ENCODE results near the gene BGN. TPM values are rescaled to one million over a fixed set of nuclear protein-coding genes. Genes with fewer than 3 reads are reported as not detected.

Gene BGN
- total and polyA plus RNA-seq, 10 of the 15 experiments (the other 5 are each of a cell fraction or from before 2014, with no cell fraction given), result 0.06 to 0.18 (median 0.12) TPM; not detected in 7

- no peaks in the 10 kb centered on the region for H3K79me2 ChIP-seq (ENCODE audit: control insufficient read depth, insufficient read depth, low read length)
- POLR2A ChIA-PET, result no interaction called here
- CTCF ChIA-PET, result interaction anchor here (0.8 to 3.0 kb wide), 2 partner anchors 10 to 91 kb away, joined by 3 to 11 read pairs; no protein-coding TSS in a partner anchor
- no peak for DNase-seq (ENCODE audit: low read depth, low spot score)
- no peak overlapping the region for H3K27ac ChIP-seq (ENCODE audit: control insufficient read depth, insufficient read depth)
- no peak overlapping the region for H3K9ac ChIP-seq (ENCODE audit: control insufficient read depth, insufficient read depth, low read length)
- RAD21 ChIA-PET (ENCODE audit: unreplicated experiment), result no interaction called here
- no peaks in the 10 kb centered on the region for H4K20me1 ChIP-seq (ENCODE audit: control insufficient read depth, insufficient read depth)
- in situ Hi-C loops (cut with MboI) (no loop called here), intact Hi-C loops (cut with micrococcal nuclease; ENCODE audit: unreplicated experiment) (no loop called here)
- no peak overlapping the region for H3K4me3 ChIP-seq
- no TSS peak for BruUV-seq (replicated peaks)
- 37% methylated on average over 17 of the region's 17 CpGs for WGBS (ENCODE audit: insufficient coverage, insufficient replicate concordance, low lambda C conversion rate, missing lambda C conversion rate)
- no peaks in the 10 kb centered on the region for H3K27me3 ChIP-seq (replicated peaks in 1 of 2; ENCODE audit: control insufficient read depth in 2 of 2, insufficient read depth in 2 of 2, low read length in 1 of 2)
- H3K36me3 ChIP-seq (ENCODE audit: control insufficient read depth in 2 of 2, insufficient read depth in 2 of 2, low read length in 1 of 2), result no peaks in the 10 kb centered on the region
- H2AFZ ChIP-seq (ENCODE audit: control insufficient read depth, low read depth, low read length), result no peak overlapping the region
- SMC1A ChIA-PET (ENCODE audit: uncharacterized antibody, unreplicated experiment), result no interaction called here
- ATAC-seq, result no peak
- no peaks in the 10 kb centered on the region for H3K4me1 ChIP-seq (ENCODE audit: control insufficient read depth, insufficient read depth, low read length)
- H3K9me3 ChIP-seq (replicated peaks; ENCODE audit: control insufficient read depth, insufficient read depth, low read length), result no peaks in the 10 kb centered on the region
- TF ChIP-seq ZNF687 (IDR thresholded peaks at IDR 0.05) (no peak), SRF (IDR thresholded peaks at IDR 0.05; ENCODE audit: low read depth in 2 of 2, low read length in 2 of 2) (no peak), BMI1 (IDR thresholded peaks at IDR 0.05; ENCODE audit: borderline replicate concordance) (no peak), MAX (IDR thresholded peaks at IDR 0.05; ENCODE audit: low read depth, low read length) (no peak), CEBPZ (IDR thresholded peaks at IDR 0.05; ENCODE audit: low read depth, low read length) (no peak), ETV6 (conservative IDR thresholded peaks at IDR 0.05 in 1 of 2, IDR thresholded peaks at IDR 0.05 in 1 of 2; ENCODE audit: borderline replicate concordance in 1 of 2, low read depth in 1 of 2) (no peak)
- no peak for FAIRE-seq
- H3K4me2 ChIP-seq (ENCODE audit: control insufficient read depth, insufficient read depth), result no peak overlapping the region
These were observed 54.5 kb downstream of the BGN start for GRCh38 chrX:153549231-153549630.

Data from GM12878 (cell line).